ENCODE data around the gene DNAJB9. TPM values are rescaled to one million over a fixed set of nuclear protein-coding genes. Genes with fewer than 3 reads are reported as not detected.

Gene DNAJB9
- total and polyA plus RNA-seq, 2 of the 8 experiments (the other 6 are each of a cell fraction or from before 2014, with no cell fraction given) = 1.8 to 9.7 TPM

DNA sequence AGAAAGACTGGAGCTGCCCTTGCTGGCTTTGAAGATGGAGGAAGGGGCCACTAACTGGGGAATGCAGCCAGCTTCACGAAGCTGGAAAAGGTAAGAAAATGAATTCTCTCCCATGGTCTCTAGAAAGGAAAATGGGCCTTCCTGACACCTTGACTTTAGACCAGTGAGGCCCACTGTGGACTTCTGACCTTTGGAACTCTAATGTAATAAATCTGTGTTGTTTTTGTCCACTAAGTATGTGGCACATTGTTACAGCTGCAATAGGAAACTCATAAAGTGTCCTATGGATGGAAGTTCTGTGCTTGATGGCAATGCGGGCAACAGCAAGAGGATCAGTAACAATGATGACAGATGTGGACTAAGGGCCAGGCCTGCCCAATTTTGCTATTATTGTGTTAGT is 20.9 kb downstream of the DNAJB9 start:
- Histone ChIP-seq H2BK5ac (ENCODE audit: low read depth, low read length) (no peak overlapping the region), H3K9ac (replicated peaks in 1 of 4; ENCODE audit: extremely low read depth in 1 of 4, low read depth in 3 of 4, low read length in 3 of 4) (no peak overlapping the region), H3K79me2 (ENCODE audit: control insufficient read depth in 1 of 2, insufficient read depth in 2 of 2, low read length in 2 of 2) (no peaks in the 10 kb centered on the region), H2AK5ac (ENCODE audit: low read depth, low read length) (no peak overlapping the region), H4K20me1 (replicated peaks in 1 of 2; ENCODE audit: control insufficient read depth in 1 of 2, insufficient read depth in 2 of 2, low read length in 2 of 2) (no peaks in the 10 kb centered on the region), H3K23me2 (ENCODE audit: low read depth, low read length) (no peaks in the 10 kb centered on the region), H3K27ac (ENCODE audit: low read depth, low read length) (no peak overlapping the region), H2AFZ (ENCODE audit: low read length) (no peak overlapping the region), H3K4me3 (ENCODE audit: extremely low read depth in 1 of 4, insufficient read depth in 2 of 4, low read depth in 3 of 4, low read length in 4 of 4) (no peak overlapping the region), H3K4ac (replicated peaks; ENCODE audit: insufficient read length, low read depth, low read length) (no peak overlapping the region), H3K27me3 (replicated peaks in 1 of 4; ENCODE audit: control insufficient read depth in 3 of 4, extremely low read depth in 1 of 4, insufficient read depth in 3 of 4, low read length in 3 of 4) (no peaks in the 10 kb centered on the region), H3K9me3 (ENCODE audit: insufficient read depth in 2 of 2, low read depth in 1 of 2, low read length in 1 of 2) (no peaks in the 10 kb centered on the region), H4K91ac (replicated peaks; ENCODE audit: insufficient read length, low read length) (no peak overlapping the region), H3K36me3 (ENCODE audit: control insufficient read depth in 2 of 4, insufficient read depth in 4 of 4, low read length in 3 of 4) (no peaks in the 10 kb centered on the region), H4K5ac (ENCODE audit: insufficient read length, low read depth, low read length) (no peak overlapping the region), H2BK12ac (ENCODE audit: low read depth, low read length) (no peak overlapping the region), H3K18ac (ENCODE audit: extremely low read depth, low read length) (no peak overlapping the region), H3K56ac (replicated peaks; ENCODE audit: insufficient read length, low read depth, low read length) (no peak overlapping the region), H3K79me1 (ENCODE audit: low read depth, low read length) (no peaks in the 10 kb centered on the region), H2BK15ac (ENCODE audit: low read length) (no peak overlapping the region), H2BK120ac (replicated peaks; ENCODE audit: low read depth, low read length) (no peak overlapping the region), H2BK20ac (ENCODE audit: low read length) (no peak overlapping the region), H3K4me1 (replicated peaks in 1 of 4; ENCODE audit: control insufficient read depth in 3 of 4, insufficient read depth in 4 of 4, low read length in 3 of 4) (peaks cover 0 to 8% (median 3%) of the 10 kb centered on the region in 4 experiments; a peak in 4 of 7 replicates), H4K8ac (ENCODE audit: extremely low read depth, insufficient read depth, low read length) (no peak overlapping the region), H3K14ac (ENCODE audit: insufficient read length) (no peak overlapping the region), H3K4me2 (ENCODE audit: insufficient read depth in 1 of 2, low read depth in 2 of 2, low read length in 2 of 2) (no peak overlapping the region), H3K23ac (ENCODE audit: insufficient read length) (no peak overlapping the region)
- CTCF ChIA-PET (ENCODE audit: partially characterized antibody) = no interaction called here
- 85% methylated on average over 2 of the region's 2 CpGs; no CpG with 5 or more reads in 1 of the 2 experiments for WGBS, 2 experiments (ENCODE audit: extremely low coverage in 1 of 2, insufficient coverage in 1 of 2, insufficient read length in 1 of 2, insufficient replicate concordance in 2 of 2, low coverage in 1 of 2, low lambda C conversion rate in 2 of 2, missing lambda C conversion rate in 1 of 2)
- POLR2A ChIA-PET (ENCODE audit: partially characterized antibody) = interaction anchor here (1.7 kb wide), 1 partner anchor 9 kb away, joined by 6 read pairs; no protein-coding TSS in a partner anchor
- no peak for FAIRE-seq
- no peak for DNase-seq (ENCODE audit: low read depth in 1 of 2, low spot score in 2 of 2)
- TF ChIP-seq GTF2F1 (IDR thresholded peaks at IDR 0.05; ENCODE audit: borderline replicate concordance, low read depth, low read length) (no peak), POU5F1 (IDR thresholded peaks at IDR 0.05; ENCODE audit: low read depth, low read length) (no peak)
